Upper lobe of right lung (tissue), 1 donor: ENCODE measurements around the gene COQ2. TPM values are rescaled to one million over a fixed set of nuclear protein-coding genes. Genes with fewer than 3 reads are reported as not detected.

Experiments used
- ATAC-seq: fragments of 200-7000 bp; cut with Tn5 transposase; one replicate; pipeline ENCODE4 v1.9.1; 2020; ENCODE audit warnings: mild to moderate bottlenecking, moderate library complexity
- DNase-seq: peaks from one replicate; pipeline ENCODE4 v3.0.0-alpha.2; 2020
- H3K27ac ChIP-seq: fragments of 200-600 bp; one replicate; pipeline ENCODE4 v1.8.0; 2022
- H3K27me3 ChIP-seq: fragments of 200-600 bp; one replicate; pipeline ENCODE4 v1.8.0; 2022; ENCODE audit warnings: mild to moderate bottlenecking
- H3K36me3 ChIP-seq: fragments of 200-600 bp; one replicate; pipeline ENCODE4 v1.8.0; 2022
- H3K4me1 ChIP-seq: fragments of 200-600 bp; one replicate; pipeline ENCODE4 v1.8.0; 2022
- H3K4me3 ChIP-seq: fragments of 200-600 bp; one replicate; pipeline ENCODE4 v1.8.0; 2022; ENCODE audit warnings: mild to moderate bottlenecking
- H3K9me3 ChIP-seq: fragments of 200-600 bp; one replicate; pipeline ENCODE4 v1.8.0; 2022
- CTCF ChIP-seq: fragments of 200-600 bp; IDR thresholded peaks from one replicate; pipeline ENCODE4 v1.8.0; 2022; ENCODE audit warnings: antibody characterized with exemption
- intact Hi-C: fragments of 100-400 bp; cut with DNase I; formaldehyde crosslinking; loops from one replicate; pipeline ENCODE4 v1.11.0; 2022
- total RNA-seq: library from RNA; stranded (reverse); fragmentation: NEBNext Ultra II Directional; extraction: Animal tissue kit (Norgen Biotek cat#: 25700); gene quantifications from one replicate; pipeline ENCODE4 v1.2.1, GENCODE V29; 2021
- donor health status: DM: no; HTN: yes; CAD: no; lungs with severe emphysema.

COQ2 gene
- total RNA-seq, 1 donor from 2014 or later, result 12.4 TPM

GRCh38 chr4:83267830-83268475, 16.6 kb downstream of the COQ2 start:
- Histone ChIP-seq H3K27ac (no peak overlapping the region), H3K4me3 (no peak overlapping the region), H3K4me1 (no peaks in the 10 kb centered on the region), H3K36me3 (peaks cover 30% of the 10 kb centered on the region), H3K9me3 (no peaks in the 10 kb centered on the region), H3K27me3 (no peaks in the 10 kb centered on the region)
- intact Hi-C loops, result loop anchor here (10.0 kb wide), 1 partner anchor 193 kb away; no protein-coding TSS in a partner anchor
- no peak for TF ChIP-seq CTCF
- DNase-seq, result no peak
- no peak for ATAC-seq

GRCh38 chr4:83267121-83267829, 17.3 kb downstream of the COQ2 start:
- peaks cover 33% of the 10 kb centered on the region for H3K36me3 ChIP-seq
- peak; percentile 61 for ATAC-seq
- no peaks in the 10 kb centered on the region for H3K27me3 ChIP-seq
- H3K27ac ChIP-seq, result no peak overlapping the region
- intact Hi-C loops, result loop anchor here (10.0 kb wide), 1 partner anchor 192 kb away; no protein-coding TSS in a partner anchor
- no peaks in the 10 kb centered on the region for H3K9me3 ChIP-seq
- H3K4me3 ChIP-seq, result no peak overlapping the region
- DNase-seq, result no peak
- no peaks in the 10 kb centered on the region for H3K4me1 ChIP-seq
- TF ChIP-seq CTCF, result no peak

GRCh38 chr4:83266689-83267088, 17.9 kb downstream of the COQ2 start:
- no peak for TF ChIP-seq CTCF
- Histone ChIP-seq H3K27me3 (no peaks in the 10 kb centered on the region), H3K4me3 (no peak overlapping the region), H3K9me3 (no peaks in the 10 kb centered on the region), H3K27ac (no peak overlapping the region), H3K4me1 (no peaks in the 10 kb centered on the region), H3K36me3 (peaks cover 34% of the 10 kb centered on the region)
- no peak for DNase-seq
- intact Hi-C loops, result loop anchor here (10.0 kb wide), 1 partner anchor 192 kb away; no protein-coding TSS in a partner anchor
- no peak for ATAC-seq

- Histone ChIP-seq H3K4me3 (no peak overlapping the region), H3K36me3 (peaks cover 22% of the 10 kb centered on the region), H3K27me3 (no peaks in the 10 kb centered on the region), H3K27ac (no peak overlapping the region), H3K9me3 (no peaks in the 10 kb centered on the region), H3K4me1 (no peaks in the 10 kb centered on the region)
- intact Hi-C loops, result loop anchor here (10.0 kb wide), 1 partner anchor 188 kb away; no protein-coding TSS in a partner anchor
- ATAC-seq (no peak), DNase-seq (no peak)
- TF ChIP-seq CTCF, result no peak
These were observed 21.5 kb downstream of the COQ2 start for GRCh38 chr4:83263106-83263505.

GRCh38 chr4:83262682-83263081, 21.9 kb downstream of the COQ2 start:
- DNase-seq (no peak), ATAC-seq (no peak)
- Histone ChIP-seq H3K4me1 (no peaks in the 10 kb centered on the region), H3K36me3 (peaks cover 22% of the 10 kb centered on the region), H3K27ac (no peak overlapping the region), H3K9me3 (no peaks in the 10 kb centered on the region), H3K27me3 (no peaks in the 10 kb centered on the region), H3K4me3 (no peak overlapping the region)
- intact Hi-C loops, result loop anchor here (10.0 kb wide), 1 partner anchor 188 kb away; no protein-coding TSS in a partner anchor
- TF ChIP-seq CTCF, result no peak
